IMR-90 (cell line): Measurements from ENCODE around the gene SLBP. TPM values are rescaled to one million over a fixed set of nuclear protein-coding genes. Genes with fewer than 3 reads are reported as not detected.

ENCODE experiments used
- ATAC-seq: fragments of 200-7000 bp; cut with Tn5 transposase; 2 replicates; pipeline ENCODE4 v1.9.1; 2020; ENCODE audit warnings: low read depth, mild to moderate bottlenecking, moderate library complexity
- BruUV-seq: library from RNA; stranded (reverse); fragments of 400-500 nt; replicated peaks from 2 replicates; lab custom pipeline; 2021; lab: Mats Ljungman, UMichigan
- CTCF ChIA-PET: fragments of 300-600 bp; formaldehyde crosslinking; extraction: SDS; loops from one replicate; lab custom pipeline; 2021; ENCODE audit warnings: antibody characterized with exemption; lab: Yijun Ruan, JAX
- POLR2A ChIA-PET: fragments of 300-600 bp; sonication (Branson Sonifier 250); formaldehyde crosslinking; loops from one replicate; lab custom pipeline; 2022; ENCODE audit warnings: antibody characterized with exemption; ENCODE audit not compliant: unreplicated experiment; lab: Charles Lee
- DNase-seq: peaks from one replicate; pipeline ENCODE4 v3.0.0; 2013
- H2AFZ ChIP-seq: replicated peaks from 2 replicates; pipeline ENCODE3; 2013; ENCODE audit warnings: low read length, mild to moderate bottlenecking; ENCODE audit not compliant: poor library complexity
- H2AK5ac ChIP-seq: 2 replicates; pipeline ENCODE4 v1.6.1; 2013; ENCODE audit warnings: low read depth, low read length, inconsistent platforms
- H2AK9ac ChIP-seq: replicated peaks from 2 replicates; pipeline ENCODE3; 2013; ENCODE audit warnings: mild to moderate bottlenecking, low read depth, low read length, moderate library complexity; ENCODE audit not compliant: poor library complexity
- H2BK120ac ChIP-seq: 2 replicates; pipeline ENCODE4 v1.6.1; 2013; ENCODE audit warnings: low read depth, low read length, inconsistent platforms
- H2BK15ac ChIP-seq: 3 replicates; pipeline ENCODE4 v1.6.1; 2013; ENCODE audit warnings: low read depth, low read length, inconsistent platforms
- H2BK20ac ChIP-seq: 2 replicates; pipeline ENCODE4 v1.6.1; 2013; ENCODE audit warnings: low read depth, mild to moderate bottlenecking, inconsistent platforms, low read length, moderate library complexity
- H2BK5ac ChIP-seq: 2 replicates; pipeline ENCODE4 v1.6.1; 2013; ENCODE audit warnings: mild to moderate bottlenecking, low read depth, low read length, inconsistent platforms; ENCODE audit not compliant: poor library complexity, severe bottlenecking
- H3K14ac ChIP-seq: replicated peaks from 2 replicates; pipeline ENCODE4 v1.6.1; 2013; ENCODE audit warnings: low read depth, low read length, inconsistent platforms
- H3K18ac ChIP-seq: 2 replicates; pipeline ENCODE4 v1.6.1; 2013; ENCODE audit warnings: low read depth, low read length, control low read depth
- H3K23ac ChIP-seq: 2 replicates; pipeline ENCODE4 v1.6.1; 2013; ENCODE audit warnings: low read depth, low read length, inconsistent platforms
- H3K27ac ChIP-seq: 2 replicates; pipeline ENCODE4 v1.5.1; 2013; ENCODE audit warnings: mild to moderate bottlenecking, control low read depth, low read length; ENCODE audit not compliant: insufficient read depth
- H3K27me3 ChIP-seq: 2 replicates; pipeline ENCODE4 v1.6.1; 2013; ENCODE audit warnings: low read length; ENCODE audit not compliant: control insufficient read depth, insufficient read depth
- H3K36me3 ChIP-seq: 2 replicates; pipeline ENCODE4 v1.6.1; 2013; ENCODE audit warnings: low read length, mixed read lengths; ENCODE audit not compliant: control insufficient read depth, insufficient read depth
- H3K4ac ChIP-seq: 2 replicates; pipeline ENCODE4 v1.6.1; 2013; ENCODE audit warnings: low read depth, low read length, inconsistent platforms
- H3K4me1 ChIP-seq: 2 replicates; pipeline ENCODE4 v1.6.1; 2013; ENCODE audit warnings: low read length, mixed read lengths; ENCODE audit not compliant: control insufficient read depth, insufficient read depth
- H3K4me2 ChIP-seq: 2 replicates; pipeline ENCODE4 v1.6.1; 2013; ENCODE audit warnings: low read depth, mild to moderate bottlenecking, control low read depth, low read length, moderate library complexity
- H3K4me3 ChIP-seq: 2 replicates; pipeline ENCODE4 v1.5.1; 2013; ENCODE audit warnings: low read depth, mild to moderate bottlenecking, control low read depth, low read length, moderate library complexity; ENCODE audit not compliant: insufficient read depth
- H3K56ac ChIP-seq: 2 replicates; pipeline ENCODE4 v1.6.1; 2013; ENCODE audit warnings: low read length, inconsistent platforms; ENCODE audit not compliant: insufficient read depth; ENCODE audit errors: extremely low read depth
- H3K79me1 ChIP-seq, 2 experiments: 2 replicates each; pipeline ENCODE4 v1.6.1; 2013; ENCODE audit warnings: low read length in 2 of 2, inconsistent platforms in 1 of 2, low read depth in 1 of 2
- H3K9ac ChIP-seq: 2 replicates; pipeline ENCODE4 v1.6.1; 2013; ENCODE audit warnings: low read depth, low read length, control low read depth
- H3K9me1 ChIP-seq: 2 replicates; pipeline ENCODE4 v1.6.1; 2013; ENCODE audit warnings: low read length, inconsistent platforms; ENCODE audit not compliant: insufficient read depth
- H3K9me3 ChIP-seq: 2 replicates; pipeline ENCODE4 v1.6.1; 2013; ENCODE audit warnings: low read length; ENCODE audit not compliant: control insufficient read depth, insufficient read depth
- H4K20me1 ChIP-seq: 2 replicates; pipeline ENCODE4 v1.6.1; 2013; ENCODE audit warnings: low read length, inconsistent platforms; ENCODE audit not compliant: insufficient read depth
- H4K5ac ChIP-seq: 2 replicates; pipeline ENCODE4 v1.6.1; 2013; ENCODE audit warnings: mild to moderate bottlenecking, low read depth, low read length, control low read depth
- H4K8ac ChIP-seq, 2 experiments: 2 replicates each; pipeline ENCODE4 v1.6.1; 2013; ENCODE audit warnings: low read depth in 2 of 2, low read length in 2 of 2, control low read depth in 1 of 2, inconsistent platforms in 1 of 2
- H4K91ac ChIP-seq: 2 replicates; pipeline ENCODE4 v1.6.1; 2013; ENCODE audit warnings: low read depth, low read length, inconsistent platforms; ENCODE audit not compliant: insufficient read depth
- BHLHE40 ChIP-seq: fragments of 150-350 bp; IDR thresholded peaks from 2 replicates; pipeline ENCODE4 v1.6.1; 2016; ENCODE audit warnings: mild to moderate bottlenecking, low read depth, low read length
- CEBPB ChIP-seq: IDR thresholded peaks from 2 replicates; pipeline ENCODE4 v1.6.1; 2012; ENCODE audit warnings: low read depth, low read length, improper control_type of control experiment
- CHD1 ChIP-seq: IDR thresholded peaks from 2 replicates; pipeline ENCODE4 v1.6.1; 2012; ENCODE audit warnings: low read depth, low read length, improper control_type of control experiment
- FOS ChIP-seq: fragments of 150-350 bp; IDR thresholded peaks from 2 replicates; pipeline ENCODE4 v1.6.1; 2016; ENCODE audit warnings: low read depth, low read length
- MAFK ChIP-seq: IDR thresholded peaks from 2 replicates; pipeline ENCODE4 v1.6.1; 2012; ENCODE audit warnings: low read depth, low read length, improper control_type of control experiment
- MAZ ChIP-seq: IDR thresholded peaks from 2 replicates; pipeline ENCODE4 v1.6.1; 2012; ENCODE audit warnings: low read depth, mild to moderate bottlenecking, low read length, improper control_type of control experiment, moderate library complexity, borderline replicate concordance
- MXI1 ChIP-seq: IDR thresholded peaks from 2 replicates; pipeline ENCODE4 v1.6.1; 2012; ENCODE audit warnings: low read depth, mild to moderate bottlenecking, low read length, moderate library complexity, borderline replicate concordance
- NFE2L2 ChIP-seq: fragments of 150-350 bp; IDR thresholded peaks from 2 replicates; pipeline ENCODE4 v1.6.1; 2016; ENCODE audit warnings: low read depth, mild to moderate bottlenecking, low read length
- POLR2A ChIP-seq: IDR thresholded peaks from 2 replicates; pipeline ENCODE4 v1.6.1; 2012; ENCODE audit warnings: mild to moderate bottlenecking, low read depth, low read length
- RCOR1 ChIP-seq: IDR thresholded peaks from 2 replicates; pipeline ENCODE4 v1.6.1; 2012; ENCODE audit warnings: mild to moderate bottlenecking, low read length, improper control_type of control experiment; ENCODE audit not compliant: insufficient replicate concordance
- RFX5 ChIP-seq: IDR thresholded peaks from 2 replicates; pipeline ENCODE4 v1.8.0; 2012; ENCODE audit warnings: low read depth, mild to moderate bottlenecking, low read length, moderate library complexity
- WGBS, 2 experiments: methylation state at CpG; one replicate each; pipeline versions ENCODE4 v1.1.5 to v1.1.7; 2013; ENCODE audit warnings: missing lambda C conversion rate in 2 of 2; ENCODE audit not compliant: insufficient read length in 1 of 2; ENCODE audit errors: extremely low coverage in 2 of 2; 5-methylcytosine and 5-hydroxymethylcytosine counted together
- dilution Hi-C: fragments of 300-500 bp; cut with HindIII; formaldehyde crosslinking; loops from one replicate; pipeline ENCODE4 v1.14.3; 2018; ENCODE audit warnings: low sequenced_read_pairs; ENCODE audit not compliant: unreplicated experiment
- in situ Hi-C: fragments of 300-500 bp; cut with MboI; formaldehyde crosslinking; loops from 3 replicates; pipeline ENCODE4 v1.14.3; 2019; ENCODE audit warnings: low sequenced_read_pairs, inconsistent platforms, mixed read lengths
- intact Hi-C: fragments of 100-400 bp; cut with micrococcal nuclease; formaldehyde crosslinking; loops from 2 replicates; pipeline ENCODE4 v1.10.0; 2022
- polyA plus RNA-seq, 3 experiments: library from polyadenylated mRNA; depleted of rRNA; stranded (reverse); fragments of >200 nt; gene quantifications; 2 replicates each; pipeline ENCODE4 v1.2.3, GENCODE V29; 2012; ENCODE audit warnings: low replicate concordance in 1 of 3
- total RNA-seq: library from RNA; depleted of rRNA; stranded (reverse); fragments of >200 nt; gene quantifications from 2 replicates; pipeline ENCODE4 v1.2.3, GENCODE V29; 2012
- TF ChIP-seq, protein P1 (sequence below): fragments of 150-350 bp; IDR thresholded peaks from 2 replicates; pipeline ENCODE4 v1.6.1; 2017; ENCODE audit warnings: mild to moderate bottlenecking, antibody characterized with exemption, low read length, low read depth
- TF ChIP-seq, protein P2 (sequence below): fragments of 150-350 bp; IDR thresholded peaks from 2 replicates; pipeline ENCODE4 v1.6.1; 2016; ENCODE audit warnings: low read depth, mild to moderate bottlenecking, low read length, moderate library complexity, borderline replicate concordance
- TF ChIP-seq, protein P3 (sequence below): conservative IDR thresholded peaks from 2 replicates; pipeline ENCODE4 v1.5.1; 2012; ENCODE audit warnings: mild to moderate bottlenecking, low read depth, low read length, improper control_type of control experiment

The SLBP gene
- total and polyA plus RNA-seq, 2 of the 4 experiments (the other 2 are of a cell fraction) = 64.9 to 66.1 TPM

DNA sequence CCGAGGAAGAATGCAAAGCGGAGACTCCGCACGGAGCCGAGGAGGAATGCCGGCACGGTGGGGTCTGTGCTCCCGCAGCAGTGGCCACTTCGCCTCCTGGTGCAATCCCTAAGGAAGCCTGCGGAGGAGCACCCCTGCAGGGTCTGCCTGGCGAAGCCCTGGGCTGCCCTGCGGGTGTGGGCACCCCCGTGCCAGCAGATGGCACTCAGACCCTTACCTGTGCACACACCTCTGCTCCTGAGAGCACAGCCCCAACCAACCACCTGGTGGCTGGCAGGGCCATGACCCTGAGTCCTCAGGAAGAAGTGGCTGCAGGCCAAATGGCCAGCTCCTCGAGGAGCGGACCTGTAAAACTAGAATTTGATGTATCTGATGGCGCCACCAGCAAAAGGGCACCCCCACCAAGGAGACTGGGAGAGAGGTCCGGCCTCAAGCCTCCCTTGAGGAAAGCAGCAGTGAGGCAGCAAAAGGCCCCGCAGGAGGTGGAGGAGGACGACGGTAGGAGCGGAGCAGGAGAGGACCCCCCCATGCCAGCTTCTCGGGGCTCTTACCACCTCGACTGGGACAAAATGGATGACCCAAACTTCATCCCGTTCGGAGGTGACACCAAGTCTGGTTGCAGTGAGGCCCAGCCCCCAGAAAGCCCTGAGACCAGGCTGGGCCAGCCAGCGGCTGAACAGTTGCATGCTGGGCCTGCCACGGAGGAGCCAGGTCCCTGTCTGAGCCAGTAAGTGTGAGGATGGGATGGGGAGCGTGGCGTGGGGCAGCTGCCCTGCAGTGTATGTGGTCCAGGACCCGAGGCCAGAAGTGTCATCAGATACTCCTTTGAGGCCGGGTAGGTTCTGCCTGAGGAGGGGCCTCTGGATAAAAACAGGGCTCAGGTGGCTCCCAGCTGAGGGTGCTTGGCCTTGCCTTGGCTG, 16.2 kb upstream of the SLBP start:
- intact Hi-C loops = loop anchor here (10.0 kb wide), 1 partner anchor 364 kb away; no protein-coding TSS in a partner anchor
- no TSS peak for BruUV-seq
- H3K9me1 ChIP-seq = peaks cover 9% of the 10 kb centered on the region
- TF ChIP-seq MAZ = no peak
- no peak for TF ChIP-seq CEBPB
- TF ChIP-seq MAFK = no peak
- TF ChIP-seq NFE2L2 = no peak
- no peak for TF ChIP-seq RCOR1
- TF ChIP-seq, protein P1, sequence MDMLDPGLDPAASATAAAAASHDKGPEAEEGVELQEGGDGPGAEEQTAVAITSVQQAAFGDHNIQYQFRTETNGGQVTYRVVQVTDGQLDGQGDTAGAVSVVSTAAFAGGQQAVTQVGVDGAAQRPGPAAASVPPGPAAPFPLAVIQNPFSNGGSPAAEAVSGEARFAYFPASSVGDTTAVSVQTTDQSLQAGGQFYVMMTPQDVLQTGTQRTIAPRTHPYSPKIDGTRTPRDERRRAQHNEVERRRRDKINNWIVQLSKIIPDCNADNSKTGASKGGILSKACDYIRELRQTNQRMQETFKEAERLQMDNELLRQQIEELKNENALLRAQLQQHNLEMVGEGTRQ = no peak
- TF ChIP-seq BHLHE40 = no peak
- TF ChIP-seq, protein P2, sequence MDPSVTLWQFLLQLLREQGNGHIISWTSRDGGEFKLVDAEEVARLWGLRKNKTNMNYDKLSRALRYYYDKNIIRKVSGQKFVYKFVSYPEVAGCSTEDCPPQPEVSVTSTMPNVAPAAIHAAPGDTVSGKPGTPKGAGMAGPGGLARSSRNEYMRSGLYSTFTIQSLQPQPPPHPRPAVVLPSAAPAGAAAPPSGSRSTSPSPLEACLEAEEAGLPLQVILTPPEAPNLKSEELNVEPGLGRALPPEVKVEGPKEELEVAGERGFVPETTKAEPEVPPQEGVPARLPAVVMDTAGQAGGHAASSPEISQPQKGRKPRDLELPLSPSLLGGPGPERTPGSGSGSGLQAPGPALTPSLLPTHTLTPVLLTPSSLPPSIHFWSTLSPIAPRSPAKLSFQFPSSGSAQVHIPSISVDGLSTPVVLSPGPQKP = no peak
- TF ChIP-seq CHD1 = no peak
- TF ChIP-seq, protein P3, sequence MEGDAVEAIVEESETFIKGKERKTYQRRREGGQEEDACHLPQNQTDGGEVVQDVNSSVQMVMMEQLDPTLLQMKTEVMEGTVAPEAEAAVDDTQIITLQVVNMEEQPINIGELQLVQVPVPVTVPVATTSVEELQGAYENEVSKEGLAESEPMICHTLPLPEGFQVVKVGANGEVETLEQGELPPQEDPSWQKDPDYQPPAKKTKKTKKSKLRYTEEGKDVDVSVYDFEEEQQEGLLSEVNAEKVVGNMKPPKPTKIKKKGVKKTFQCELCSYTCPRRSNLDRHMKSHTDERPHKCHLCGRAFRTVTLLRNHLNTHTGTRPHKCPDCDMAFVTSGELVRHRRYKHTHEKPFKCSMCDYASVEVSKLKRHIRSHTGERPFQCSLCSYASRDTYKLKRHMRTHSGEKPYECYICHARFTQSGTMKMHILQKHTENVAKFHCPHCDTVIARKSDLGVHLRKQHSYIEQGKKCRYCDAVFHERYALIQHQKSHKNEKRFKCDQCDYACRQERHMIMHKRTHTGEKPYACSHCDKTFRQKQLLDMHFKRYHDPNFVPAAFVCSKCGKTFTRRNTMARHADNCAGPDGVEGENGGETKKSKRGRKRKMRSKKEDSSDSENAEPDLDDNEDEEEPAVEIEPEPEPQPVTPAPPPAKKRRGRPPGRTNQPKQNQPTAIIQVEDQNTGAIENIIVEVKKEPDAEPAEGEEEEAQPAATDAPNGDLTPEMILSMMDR = no peak
- no peak for TF ChIP-seq MXI1
- TF ChIP-seq FOS = no peak
- TF ChIP-seq POLR2A = no peak
- no peak for TF ChIP-seq RFX5

More for the DNA sequence above, 16.2 kb upstream of the SLBP start:
- H2AK5ac ChIP-seq = no peak overlapping the region
- in situ Hi-C loops = no loop called here
- H2BK20ac ChIP-seq = no peak overlapping the region
- H4K20me1 ChIP-seq = peaks cover 29% of the 10 kb centered on the region
- no peak overlapping the region for H3K27ac ChIP-seq
- DNase-seq (no peak), ATAC-seq (no peak)
- H4K5ac ChIP-seq = no peak overlapping the region
- no peak overlapping the region for H4K8ac ChIP-seq
- dilution Hi-C loops = no loop called here
- H2AFZ ChIP-seq = no peak overlapping the region
- no peak overlapping the region for H3K23ac ChIP-seq
- no peak overlapping the region for H2BK5ac ChIP-seq
- H3K36me3 ChIP-seq = peaks cover 26% of the 10 kb centered on the region
- H3K4me3 ChIP-seq = no peak overlapping the region
- H2AK9ac ChIP-seq = peak overlapping the region; percentile 39
- H2BK120ac ChIP-seq = no peak overlapping the region
- H3K9me3 ChIP-seq = no peaks in the 10 kb centered on the region
- POLR2A ChIA-PET = no interaction called here
- H3K14ac ChIP-seq = no peak overlapping the region
- H3K4ac ChIP-seq = peak overlapping the region; percentile 7; the same call in 1 of the 2 replicates
- no peak overlapping the region for H2BK15ac ChIP-seq
- 97% methylated on average over 15 of the region's 31 CpGs; no CpG with 5 or more reads in 1 of the 2 experiments for WGBS, 2 experiments
- no peak overlapping the region for H3K56ac ChIP-seq
- peaks cover 9% of the 10 kb centered on the region for H3K4me1 ChIP-seq
- no peak overlapping the region for H4K91ac ChIP-seq
- H3K9ac ChIP-seq = no peak overlapping the region
- peaks cover 49 to 85% of the 10 kb centered on the region in 2 experiments for H3K79me1 ChIP-seq
- CTCF ChIA-PET = interaction anchor here (1.0 to 1.3 kb wide), 2 partner anchors 35 kb away, joined by 4 to 5 read pairs; no protein-coding TSS in a partner anchor
- H3K18ac ChIP-seq = no peak overlapping the region
- H3K4me2 ChIP-seq = no peak overlapping the region
- no peaks in the 10 kb centered on the region for H3K27me3 ChIP-seq
